ENCODE data around the gene MITF.

MITF gene

GRCh38 chr3:69755795-69756194, 16.5 kb downstream of the MITF start:
- no peak for DNase-seq (ENCODE audit: low spot score)

DNA sequence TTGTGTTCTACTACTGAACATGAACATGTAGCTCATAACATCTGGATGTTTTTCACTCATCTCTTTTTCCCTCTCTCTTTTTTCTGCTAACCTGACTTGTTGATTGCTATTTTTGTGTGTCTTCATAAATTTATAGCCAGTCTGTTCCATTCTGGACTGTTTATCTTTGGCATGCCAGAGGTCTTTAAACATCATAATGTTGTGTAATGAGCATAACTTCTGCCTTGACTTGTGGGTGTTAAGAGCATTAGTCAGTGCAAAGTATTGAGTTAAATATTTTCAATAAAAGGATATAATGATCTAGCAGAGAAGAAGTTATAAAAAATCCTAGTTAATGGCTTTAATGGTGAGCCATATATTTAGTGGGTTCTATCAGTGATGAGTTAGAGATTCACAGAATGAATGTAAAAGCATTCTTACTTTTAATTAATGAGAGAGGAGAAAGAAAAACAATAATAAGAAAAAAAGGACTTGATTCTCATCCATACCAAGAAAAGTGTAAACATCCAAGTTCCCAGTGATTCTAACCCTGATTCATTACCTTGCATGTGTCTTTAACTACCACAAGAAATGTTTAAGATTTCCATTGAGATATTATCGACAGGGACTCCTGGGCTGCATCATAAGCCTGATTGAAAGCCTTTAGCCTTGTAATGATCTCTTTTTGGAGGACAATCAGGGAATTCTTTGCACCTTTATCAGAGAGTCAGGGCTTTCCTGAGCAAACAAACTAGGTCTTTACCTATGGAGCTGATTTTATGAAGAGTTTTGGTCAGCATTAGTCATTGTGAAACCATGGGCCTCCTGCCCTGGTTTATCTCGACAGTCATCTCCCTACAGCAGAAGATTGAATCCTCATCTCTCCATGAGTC, 22.9 kb downstream of the MITF start:
- DNase-seq (ENCODE audit: low spot score): no peak

DNA sequence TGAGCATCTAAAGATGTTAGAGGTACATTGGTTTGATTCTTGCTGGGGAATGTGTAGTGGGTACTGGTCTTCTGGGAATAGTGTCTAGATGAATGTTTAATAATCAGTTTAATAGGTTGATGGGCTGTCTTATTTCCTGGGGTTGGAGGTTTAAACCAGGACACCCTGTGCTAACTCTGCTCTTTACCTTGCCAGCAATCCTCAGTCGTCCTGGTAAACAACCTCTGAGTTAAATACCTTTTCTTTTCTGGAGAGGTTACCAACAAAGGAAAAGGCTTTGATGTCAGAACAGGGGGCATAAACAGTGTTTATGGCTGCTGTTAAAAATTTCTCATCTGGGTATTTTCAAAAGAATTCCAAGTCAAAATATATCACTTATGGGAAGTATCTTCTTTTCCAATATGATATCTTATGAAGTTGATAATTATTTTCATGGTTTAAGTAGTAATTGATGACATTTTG, 23.5 kb downstream of the MITF start:
- no peak for DNase-seq (ENCODE audit: low spot score)

DNA sequence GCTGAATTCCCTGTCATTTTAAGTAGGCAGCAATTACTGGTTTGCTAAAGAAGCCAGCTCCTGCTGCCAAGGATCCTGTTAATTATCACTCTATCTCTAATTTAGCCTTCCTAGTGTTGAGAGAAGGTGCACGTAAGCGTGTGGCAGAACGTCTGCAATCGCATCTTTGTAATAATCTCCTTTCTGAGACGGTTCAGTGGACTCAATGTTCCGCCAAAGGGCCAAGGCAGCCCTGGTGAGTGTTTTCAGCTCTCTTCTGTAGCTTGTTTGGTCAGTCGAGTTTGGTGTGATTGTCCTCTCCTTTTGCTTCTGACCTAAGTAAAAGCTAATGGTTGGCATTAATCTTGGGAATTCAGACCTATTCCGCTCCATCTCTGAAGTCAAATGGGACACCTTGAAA, 24.2 kb downstream of the MITF start:
- no peak for DNase-seq (ENCODE audit: low spot score)

GRCh38 chr3:69764121-69764741, 25.0 kb downstream of the MITF start:
- no peak for DNase-seq (ENCODE audit: low spot score)

- no peak for DNase-seq (ENCODE audit: low spot score)
These were observed 25.6 kb downstream of the MITF start for GRCh38 chr3:69764861-69765260.

- DNase-seq (ENCODE audit: low spot score): no peak
These were observed 27.4 kb downstream of the MITF start for GRCh38 chr3:69766638-69767037.

DNA sequence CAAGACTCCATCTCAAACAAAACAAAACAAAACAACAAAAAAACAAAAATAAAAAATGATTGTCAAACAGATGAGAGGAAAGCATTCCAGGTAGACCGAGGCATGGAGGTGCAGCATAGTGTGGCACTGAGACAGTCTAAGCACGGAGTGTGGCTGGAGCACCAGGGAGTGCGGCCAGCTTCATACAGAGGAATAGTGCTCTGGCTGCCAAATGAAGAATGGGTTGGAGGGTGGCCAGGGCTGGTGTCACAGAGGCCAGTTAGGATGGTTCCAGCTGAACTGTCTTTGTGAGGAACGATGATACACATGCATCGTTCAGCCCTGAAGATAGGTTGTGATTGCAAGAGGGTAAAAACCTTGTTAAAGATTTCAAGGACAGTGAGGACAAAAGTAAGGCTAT, 28.3 kb downstream of the MITF start:
- DNase-seq (ENCODE audit: low spot score): no peak

DNA sequence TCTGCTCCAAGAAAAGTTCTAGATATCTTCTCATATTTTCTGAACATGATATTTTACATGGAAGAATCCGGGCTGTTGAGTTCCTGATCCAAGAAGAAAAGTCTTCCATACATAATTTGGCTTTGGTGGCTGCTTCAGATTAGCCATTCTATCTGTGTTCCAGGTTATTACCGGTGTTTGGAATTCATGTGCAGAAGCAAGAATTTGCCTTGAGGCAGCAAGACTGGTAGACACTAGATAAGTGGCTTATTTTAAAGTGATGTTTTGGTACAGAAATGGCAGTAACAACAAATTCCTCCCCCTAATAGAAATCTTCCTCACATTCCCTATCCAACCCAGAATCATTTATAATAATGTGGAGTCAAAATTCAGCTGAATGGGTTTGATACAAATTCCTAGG, 29.2 kb downstream of the MITF start:
- no peak for DNase-seq (ENCODE audit: low spot score)

- DNase-seq (ENCODE audit: low spot score): peak; percentile 35
These were observed 31.0 kb downstream of the MITF start for GRCh38 chr3:69770219-69770618.

GRCh38 chr3:69770976-69771634, 31.8 kb downstream of the MITF start:
- no peak for DNase-seq (ENCODE audit: low spot score)

- DNase-seq (ENCODE audit: low spot score): no peak
These were observed 33.0 kb downstream of the MITF start for GRCh38 chr3:69772152-69772867.

DNA sequence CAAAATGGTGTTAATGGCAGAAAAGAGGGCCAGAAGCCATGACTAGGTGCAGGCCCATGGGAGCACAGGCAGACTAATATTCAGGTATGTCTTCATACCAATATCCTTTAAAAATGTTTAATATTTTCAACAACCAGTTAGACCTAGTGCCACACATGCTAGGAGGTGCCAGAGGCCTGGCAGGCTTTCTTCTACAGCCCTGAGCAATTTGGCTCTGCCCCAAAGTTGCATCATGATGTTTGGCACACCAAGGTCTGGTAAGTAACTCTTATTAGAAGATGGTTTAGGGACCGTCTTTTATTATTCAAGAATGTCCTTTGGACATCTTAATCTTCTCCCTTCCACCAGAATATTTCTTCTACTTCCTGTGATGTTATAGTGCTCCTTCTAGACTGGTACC, 34.8 kb downstream of the MITF start:
- DNase-seq (ENCODE audit: low spot score): no peak

DNA sequence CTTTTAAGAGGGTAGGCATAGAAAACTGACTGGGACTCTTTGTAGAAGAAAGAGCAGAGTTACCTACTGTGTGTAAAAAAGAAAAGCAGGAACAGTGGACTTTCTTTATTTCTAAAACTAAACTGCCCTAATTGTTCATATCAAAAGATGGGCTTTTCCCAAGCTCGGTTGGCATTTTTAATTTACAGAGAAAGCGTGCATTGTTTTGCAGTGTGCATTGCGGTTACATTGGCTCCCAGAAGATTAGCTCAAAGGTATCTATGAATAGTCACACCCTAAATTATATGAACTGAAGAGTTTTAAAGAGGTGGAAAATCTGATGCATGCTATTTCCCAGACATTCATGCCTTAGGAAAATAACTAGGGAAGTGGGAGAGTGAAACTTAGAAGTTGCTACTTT, 36.5 kb downstream of the MITF start:
- DNase-seq (ENCODE audit: low spot score): no peak

GRCh38 chr3:69776289-69776688, 37.0 kb downstream of the MITF start:
- DNase-seq (ENCODE audit: low spot score): no peak

GRCh38 chr3:69776920-69777581, 37.8 kb downstream of the MITF start:
- no peak for DNase-seq (ENCODE audit: low spot score)

DNA sequence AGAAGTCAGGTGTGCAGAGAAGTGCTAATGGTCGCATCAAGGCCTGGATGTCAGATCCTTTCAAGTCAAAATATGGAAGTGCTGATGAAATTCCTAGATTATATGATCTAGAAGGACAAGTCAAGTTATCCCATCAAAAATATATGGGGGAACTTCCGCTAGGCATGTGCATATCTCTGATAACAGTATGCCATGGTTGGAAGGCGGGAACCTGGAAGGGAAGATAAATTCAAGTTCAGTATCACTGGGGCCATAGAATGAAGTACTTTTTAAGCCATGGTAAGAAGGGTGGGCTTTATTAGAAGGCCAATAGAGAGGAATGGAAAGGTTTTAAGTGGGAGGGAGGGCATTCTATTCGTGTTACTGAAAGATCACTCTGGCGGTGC, 38.3 kb downstream of the MITF start:
- no peak for DNase-seq (ENCODE audit: low spot score)

DNA sequence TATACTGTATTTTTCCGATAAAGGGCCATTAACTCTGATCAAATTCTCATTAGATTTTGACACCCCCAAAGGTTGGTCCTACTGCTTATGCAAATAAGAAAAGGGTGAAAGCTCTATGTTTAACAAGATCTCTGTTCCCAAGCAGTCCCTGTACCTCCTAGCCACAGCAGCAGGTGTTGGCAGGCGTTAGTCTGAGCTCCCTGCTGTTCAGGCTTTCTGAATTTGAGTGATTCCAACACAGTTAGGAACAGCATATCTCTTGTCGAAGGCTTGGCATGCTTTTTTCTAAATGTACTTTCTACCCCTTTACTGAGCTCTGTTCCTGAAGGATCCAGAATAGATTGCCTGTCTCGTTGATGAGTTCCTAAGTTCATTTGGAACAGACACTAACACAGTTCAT, 42.3 kb downstream of the MITF start:
- DNase-seq (ENCODE audit: low spot score): no peak

DNA sequence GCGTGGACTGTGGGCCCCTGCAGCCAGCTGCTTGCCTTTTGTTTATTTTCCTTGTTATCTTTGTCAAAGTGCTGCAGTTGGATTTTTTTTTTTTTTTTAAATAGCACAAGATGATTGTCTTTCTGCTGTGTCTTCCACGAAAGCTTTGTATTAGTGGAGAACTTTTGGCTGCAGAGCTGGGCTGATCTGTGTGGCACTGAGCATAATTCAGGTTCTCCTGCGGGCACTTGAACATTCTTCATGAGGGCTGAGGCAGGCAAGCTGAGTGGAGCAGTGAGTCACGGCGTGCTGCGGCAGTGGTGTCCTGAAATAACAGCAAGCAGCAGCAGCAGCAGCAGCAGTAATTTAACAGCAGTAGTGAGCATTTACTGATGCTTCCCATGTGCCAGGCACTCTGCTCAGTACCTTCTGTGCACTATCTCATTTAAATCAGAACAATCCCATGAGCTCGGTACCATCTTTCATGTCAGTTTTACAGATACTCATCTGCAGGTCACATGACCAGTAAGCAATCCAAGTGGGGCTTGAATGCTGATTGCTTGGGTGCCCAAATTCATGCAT, 45.8 kb downstream of the MITF start:
- DNase-seq (ENCODE audit: low spot score): no peak

DNA sequence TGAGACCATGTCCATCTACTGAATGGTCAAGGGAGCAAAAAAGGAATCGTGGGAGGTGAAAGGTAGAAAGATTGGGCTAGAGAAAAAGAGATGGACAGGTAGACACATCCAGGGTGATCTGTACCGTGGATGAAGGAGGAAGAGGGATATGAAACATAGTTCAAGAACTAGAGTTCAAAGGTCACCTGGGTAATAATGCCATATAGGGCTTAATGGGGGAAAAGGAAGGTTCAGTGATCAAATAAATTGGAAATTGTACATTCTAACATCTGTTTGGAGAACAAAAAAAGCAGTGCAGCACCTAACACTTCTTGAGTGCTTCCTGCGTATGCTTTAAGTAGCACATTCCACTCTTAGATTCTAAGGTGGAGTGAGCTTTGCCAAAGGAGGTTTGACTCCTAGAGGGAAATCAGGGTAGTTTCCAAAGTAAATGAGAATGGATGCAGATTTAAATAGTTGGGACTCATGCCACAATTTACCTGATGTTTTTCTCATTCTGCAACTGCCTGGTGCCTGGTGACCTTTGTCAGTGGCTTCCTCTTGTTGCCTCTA, 46.6 kb downstream of the MITF start:
- no peak for DNase-seq (ENCODE audit: low spot score)

DNA sequence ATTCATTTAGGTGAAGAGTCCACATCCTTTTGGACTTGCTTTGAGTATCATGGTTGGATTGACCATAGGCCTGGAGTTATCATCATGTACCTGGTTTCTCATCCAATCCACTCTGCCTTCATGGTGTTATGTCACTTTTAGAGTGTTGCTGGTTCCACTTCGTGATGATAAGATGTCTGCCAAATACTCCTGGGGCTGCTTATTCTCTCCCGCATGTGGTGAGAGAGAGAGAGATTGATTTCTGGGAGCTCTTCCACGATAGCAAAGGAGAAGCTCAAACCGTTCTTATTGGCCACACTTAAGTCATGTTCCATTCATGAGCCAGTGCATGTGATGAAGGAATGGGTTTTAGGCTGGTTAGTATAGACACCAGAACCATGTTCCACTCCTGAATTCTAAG, 47.6 kb downstream of the MITF start:
- no peak for DNase-seq (ENCODE audit: low spot score)

All from SW480 (cell line).